Measurements from ENCODE around the gene PALLD.

The PALLD gene

GRCh38 chr4:168924667-168925066 lies 427.8 kb downstream of the PALLD start:
- Histone ChIP-seq H3K27me3 (ENCODE audit: insufficient read depth, low read depth, severe bottlenecking) (no peaks in the 10 kb centered on the region), H3K27ac (no peak overlapping the region), H3K36me3 (peaks cover 10% of the 10 kb centered on the region), H3K9me3 (ENCODE audit: severe bottlenecking) (no peaks in the 10 kb centered on the region), H3K4me3 (ENCODE audit: low read depth, low read length) (no peak overlapping the region)
- TF ChIP-seq CTCF (IDR thresholded peaks at IDR 0.05; ENCODE audit: low read depth, low read length): no peak
- no peak for DNase-seq

GRCh38 chr4:168925789-168926490 lies 429.1 kb downstream of the PALLD start:
- no peaks in the 10 kb centered on the region for H3K9me3 ChIP-seq (ENCODE audit: severe bottlenecking)
- peaks cover 10% of the 10 kb centered on the region for H3K36me3 ChIP-seq
- no peak for DNase-seq

GRCh38 chr4:168928346-168928745 lies 431.5 kb downstream of the PALLD start:
- Histone ChIP-seq H3K27me3 (ENCODE audit: insufficient read depth, low read depth, severe bottlenecking) (no peaks in the 10 kb centered on the region), H3K4me3 (ENCODE audit: low read depth, low read length) (no peak overlapping the region), H3K36me3 (peaks cover 10% of the 10 kb centered on the region), H3K27ac (no peak overlapping the region), H3K9me3 (ENCODE audit: severe bottlenecking) (peaks cover 6% of the 10 kb centered on the region)
- no peak for DNase-seq
- no peak for TF ChIP-seq CTCF (IDR thresholded peaks at IDR 0.05; ENCODE audit: low read depth, low read length)

More at GRCh38 chr4:168925789-168926490, 429.1 kb downstream of the PALLD start:
- no peak for TF ChIP-seq CTCF (IDR thresholded peaks at IDR 0.05; ENCODE audit: low read depth, low read length)
- Histone ChIP-seq H3K27ac (no peak overlapping the region), H3K27me3 (ENCODE audit: insufficient read depth, low read depth, severe bottlenecking) (no peaks in the 10 kb centered on the region), H3K4me3 (ENCODE audit: low read depth, low read length) (no peak overlapping the region)

- Histone ChIP-seq H3K4me3 (ENCODE audit: low read depth, low read length) (no peak overlapping the region), H3K9me3 (ENCODE audit: severe bottlenecking) (peaks cover 6% of the 10 kb centered on the region), H3K27ac (no peak overlapping the region), H3K27me3 (ENCODE audit: insufficient read depth, low read depth, severe bottlenecking) (no peaks in the 10 kb centered on the region), H3K36me3 (peaks cover 10% of the 10 kb centered on the region)
- DNase-seq: no peak
- no peak for TF ChIP-seq CTCF (IDR thresholded peaks at IDR 0.05; ENCODE audit: low read depth, low read length)
Measured at GRCh38 chr4:168928875-168929274, 432.0 kb downstream of the PALLD start.

GRCh38 chr4:168930413-168931196 lies 433.8 kb downstream of the PALLD start:
- Histone ChIP-seq H3K27me3 (ENCODE audit: insufficient read depth, low read depth, severe bottlenecking) (no peaks in the 10 kb centered on the region), H3K27ac (no peak overlapping the region), H3K4me3 (ENCODE audit: low read depth, low read length) (no peak overlapping the region), H3K36me3 (peaks cover 10% of the 10 kb centered on the region), H3K9me3 (ENCODE audit: severe bottlenecking) (peaks cover 6% of the 10 kb centered on the region)
- no peak for DNase-seq
- no peak for TF ChIP-seq CTCF (IDR thresholded peaks at IDR 0.05; ENCODE audit: low read depth, low read length)

Data from WERI-Rb-1 (cell line).